HG03575 (cell line): Measurements from ENCODE around the gene SNAPIN.

Experiments
- ATAC-seq: cut with Tn5 transposase; IDR thresholded peaks from one replicate; pipeline ENCODE4 v1.9.1; 2021; ENCODE audit not compliant: unreplicated experiment, insufficient number of reproducible peaks, low FRiP score; ENCODE audit errors: extremely low read depth

Gene SNAPIN

DNA sequence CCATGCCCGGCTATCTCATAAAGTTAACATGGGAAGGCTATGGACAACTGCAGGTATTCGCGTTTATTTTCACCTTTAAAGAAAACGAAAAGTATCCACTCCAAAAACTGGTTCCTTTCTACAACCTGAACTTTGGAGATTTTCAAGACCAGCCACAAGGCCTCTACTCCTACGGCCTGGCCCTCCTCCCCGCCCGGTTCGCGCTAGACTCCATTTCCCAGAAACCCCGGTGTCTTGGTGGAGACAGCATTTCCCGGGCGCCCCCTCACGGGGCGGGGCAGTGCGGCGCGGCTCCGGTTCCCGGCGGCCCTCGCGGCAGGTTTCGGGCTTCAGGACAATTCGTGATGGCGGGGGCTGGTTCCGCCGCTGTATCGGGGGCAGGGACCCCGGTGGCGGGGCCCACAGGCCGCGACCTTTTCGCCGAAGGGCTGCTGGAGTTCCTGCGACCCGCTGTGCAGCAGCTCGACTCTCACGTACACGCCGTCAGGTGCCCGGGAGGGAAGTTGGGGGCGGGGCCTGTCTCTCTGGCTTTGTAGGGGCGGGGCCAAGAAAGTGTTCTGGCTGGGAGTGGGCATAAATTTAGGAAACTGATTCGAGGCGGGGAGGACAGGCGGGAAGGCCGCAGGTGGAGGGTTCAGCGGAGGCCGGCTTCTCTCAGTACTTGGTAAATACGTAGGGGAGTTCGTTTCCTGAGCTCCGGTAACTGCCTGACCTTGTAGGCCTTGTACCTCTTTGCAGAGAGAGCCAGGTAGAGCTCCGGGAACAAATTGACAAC lies at the start of gene SNAPIN:
Gene SNAPIN, plus strand, starts transcription at position 304 of the 775 bp plus-strand sequence. Its CDS starts 41 bp downstream, at position 345.
- ATAC-seq, result no peak

DNA sequence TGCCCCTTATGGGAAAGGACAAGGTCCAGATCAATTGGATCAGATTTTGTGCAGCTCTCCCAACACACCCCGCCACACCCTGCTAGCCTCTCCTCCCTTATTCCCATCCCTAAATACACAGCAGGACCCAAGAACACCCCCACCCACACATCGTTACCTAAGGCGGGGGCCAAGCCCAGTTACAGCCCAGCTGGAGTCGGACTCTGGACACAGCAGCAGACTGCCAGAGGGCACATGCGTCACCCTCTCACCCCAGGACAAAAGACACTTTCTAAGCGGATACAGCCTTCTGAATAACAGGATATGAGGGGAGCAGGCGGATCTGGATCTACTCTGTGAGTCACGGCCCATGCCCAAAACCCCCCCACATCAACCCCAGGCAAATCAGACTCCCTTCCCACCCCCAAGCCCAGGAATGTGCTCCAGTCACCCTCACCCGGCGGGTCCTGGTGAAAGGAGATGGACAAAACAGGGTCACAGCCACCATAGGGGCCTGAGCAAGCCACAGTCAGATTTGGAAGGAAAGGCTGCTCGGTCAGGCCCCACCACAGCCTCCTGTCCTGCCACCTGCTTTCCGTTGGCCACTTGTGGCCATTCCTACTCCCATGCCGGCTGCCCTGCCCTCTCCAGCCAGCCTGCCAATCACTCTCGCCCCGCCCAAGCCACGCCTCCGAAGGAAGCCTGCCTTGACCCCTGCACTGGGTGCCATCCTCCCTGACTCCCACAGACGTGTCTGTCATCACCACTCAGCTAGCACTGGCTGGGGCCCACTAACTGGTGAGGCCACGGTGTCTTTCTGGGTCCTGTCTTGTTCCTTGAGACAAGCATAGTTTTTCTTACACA lies 49.5 kb upstream of the SNAPIN start:
- no peak for ATAC-seq

DNA sequence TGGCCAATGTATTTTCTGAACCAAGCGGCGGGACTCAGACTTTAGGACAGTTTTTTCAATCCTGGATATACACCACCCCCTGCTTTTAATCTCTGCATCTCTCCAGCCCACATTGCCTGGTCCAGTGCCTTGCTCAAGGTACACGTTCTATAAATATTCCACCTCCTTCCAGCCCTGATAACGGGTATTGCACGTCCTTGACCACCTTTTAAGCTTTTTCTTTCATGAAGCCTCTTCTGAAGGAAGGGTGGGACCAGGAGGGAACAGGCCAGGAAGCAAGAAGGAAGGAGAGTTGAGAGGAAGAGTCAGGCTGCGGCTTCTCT lies 49.0 kb upstream of the SNAPIN start:
- no peak for ATAC-seq

GRCh38 chr1:153610334-153610733 lies 48.2 kb upstream of the SNAPIN start:
- no peak for ATAC-seq

DNA sequence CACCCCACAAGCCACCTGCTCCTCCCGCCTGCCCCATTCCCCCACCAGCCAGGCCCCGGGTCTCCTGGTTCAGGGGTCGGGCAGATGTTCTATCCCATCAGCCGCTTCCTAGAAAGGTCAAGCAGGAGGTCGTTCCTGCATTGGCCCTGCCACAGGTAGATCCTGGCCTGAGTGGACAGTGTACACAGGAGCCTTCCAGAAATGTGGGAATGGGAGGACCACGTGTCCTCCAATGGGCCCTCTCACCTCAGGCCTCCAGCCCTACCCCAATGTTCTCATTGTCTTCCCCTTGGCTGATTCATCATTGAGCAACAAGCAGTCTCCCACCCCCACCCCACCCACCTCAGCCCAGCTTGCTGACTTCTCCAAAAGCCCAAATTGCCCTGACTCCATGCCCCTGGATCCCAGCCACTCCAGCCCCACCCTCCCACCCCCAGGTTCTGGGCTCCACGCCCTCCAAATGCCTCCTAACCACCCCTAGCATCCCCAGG lies 47.6 kb upstream of the SNAPIN start:
- no peak for ATAC-seq

DNA sequence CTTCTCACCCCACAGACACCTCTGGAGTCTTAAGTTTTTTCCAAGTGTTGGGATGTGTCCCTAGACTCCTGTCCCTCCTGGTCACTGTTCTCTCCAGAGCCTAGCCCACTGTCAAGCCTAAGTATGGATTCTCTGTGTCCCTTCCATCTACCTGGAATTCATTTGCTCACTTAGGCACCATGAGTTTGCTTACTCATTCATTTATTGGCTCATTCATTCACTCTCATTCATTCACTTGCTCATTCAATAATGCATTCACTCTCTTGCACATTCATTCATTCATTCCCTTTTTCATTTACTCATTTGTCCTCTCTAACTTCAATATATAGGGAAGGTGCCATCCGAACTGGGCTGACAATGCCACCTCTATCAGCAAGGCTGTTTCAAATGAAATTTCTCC lies 47.1 kb upstream of the SNAPIN start:
- no peak for ATAC-seq

DNA sequence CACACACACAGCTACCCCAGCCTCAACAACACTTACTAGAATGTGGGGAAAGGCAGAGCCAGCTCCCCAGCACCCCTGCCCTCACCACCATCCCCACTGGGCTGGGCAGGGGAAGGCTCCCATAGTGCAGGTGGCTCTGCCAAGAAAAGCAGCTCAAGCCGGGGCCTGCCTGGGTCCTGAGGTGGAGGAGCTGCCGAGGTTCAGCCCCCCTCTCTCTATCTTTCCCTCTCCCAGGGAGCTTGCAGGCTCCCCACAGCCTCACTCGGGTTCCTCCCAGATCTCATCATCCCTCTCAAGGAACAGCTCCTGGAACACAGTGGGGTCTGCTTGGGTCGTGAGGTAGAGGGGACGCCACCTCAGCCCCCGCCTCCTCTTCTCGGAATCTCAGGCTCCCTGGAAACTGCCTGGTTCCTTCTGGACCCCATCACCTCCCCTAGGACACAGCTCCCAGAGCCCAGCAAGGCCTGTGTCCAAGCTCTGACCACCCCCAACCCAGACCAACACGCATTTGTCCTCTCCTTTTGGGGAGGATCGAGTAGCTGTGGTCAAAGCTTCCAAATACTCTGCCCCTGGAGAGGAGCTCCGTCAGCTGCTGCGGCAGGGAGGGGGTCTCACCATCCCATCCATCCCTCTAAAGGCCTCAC lies 46.3 kb upstream of the SNAPIN start:
- ATAC-seq, result no peak

DNA sequence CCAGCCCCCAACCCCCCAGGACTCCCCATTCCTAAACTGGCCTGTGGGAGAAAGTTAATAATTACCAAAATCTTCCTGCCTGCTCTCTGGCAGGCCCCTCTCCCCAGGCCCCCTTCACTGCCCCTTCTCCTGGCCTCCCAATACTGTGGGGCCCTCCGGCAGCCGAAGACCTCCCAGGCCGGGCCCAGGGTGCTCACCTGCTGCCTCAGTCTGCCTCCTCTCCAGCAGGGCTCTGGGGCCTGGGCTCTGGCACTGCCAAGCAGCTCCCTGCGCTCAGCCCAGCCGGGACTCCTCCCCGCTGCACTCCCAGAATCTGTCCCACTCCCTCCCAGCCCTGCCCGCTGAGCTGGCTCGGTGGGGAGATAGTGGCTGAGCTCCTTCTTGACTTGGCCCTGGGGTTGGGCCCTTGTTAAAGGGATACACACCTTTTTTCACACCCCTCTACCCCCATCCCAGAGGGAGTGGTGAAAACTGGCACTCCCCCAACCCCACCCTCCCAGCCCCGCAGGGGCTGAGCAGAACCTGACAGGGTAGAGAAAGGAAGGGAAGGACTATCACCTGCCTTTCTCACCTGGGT lies 45.7 kb upstream of the SNAPIN start, which contains the start of gene S100A16:
Gene S100A16, minus strand, starts transcription at position 383 of the 577 bp plus-strand sequence. CDS start 4,986 bp downstream, outside the sequence.
- ATAC-seq, result no peak

DNA sequence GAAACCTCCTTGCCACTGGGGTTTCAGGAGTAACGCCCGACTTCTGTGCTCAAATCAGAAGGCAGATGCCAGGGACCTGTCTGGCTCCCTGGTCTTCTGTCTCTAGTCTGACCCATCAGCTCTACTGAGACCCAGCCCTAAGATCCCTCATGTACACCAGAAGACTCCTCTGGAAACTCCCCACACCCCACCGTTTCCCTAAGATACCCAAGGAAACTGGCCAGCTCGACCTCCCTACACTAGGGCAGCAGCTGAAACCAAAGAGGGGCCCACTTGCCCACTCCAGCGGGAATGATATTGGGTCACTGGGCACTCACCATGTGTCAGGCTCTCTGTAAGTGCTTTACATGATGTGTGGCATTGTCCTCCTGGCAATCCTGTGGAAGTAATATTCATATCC lies 45.1 kb upstream of the SNAPIN start:
- ATAC-seq, result no peak

GRCh38 chr1:153614189-153614900 lies 44.2 kb upstream of the SNAPIN start:
- no peak for ATAC-seq

DNA sequence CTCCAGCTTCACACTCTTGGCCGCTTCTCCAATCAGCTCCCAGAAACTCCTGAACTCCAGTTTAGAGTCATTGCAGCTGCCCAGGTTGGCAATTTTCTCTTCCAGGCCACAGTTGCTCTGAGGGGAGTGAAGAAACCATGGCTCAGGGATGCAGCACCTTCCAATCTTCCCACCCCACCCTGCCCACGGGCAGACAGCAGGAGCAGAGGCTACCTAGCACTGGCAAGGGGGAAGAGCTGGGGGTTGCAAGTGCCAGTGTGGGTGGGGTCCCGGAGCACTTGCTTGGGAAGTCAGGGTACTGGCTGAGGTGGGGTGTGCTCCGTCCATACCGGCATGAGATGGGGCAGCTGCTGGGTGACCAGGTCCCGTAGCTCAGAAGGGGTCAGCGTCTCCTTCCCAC lies 43.6 kb upstream of the SNAPIN start:
- ATAC-seq, result no peak

DNA sequence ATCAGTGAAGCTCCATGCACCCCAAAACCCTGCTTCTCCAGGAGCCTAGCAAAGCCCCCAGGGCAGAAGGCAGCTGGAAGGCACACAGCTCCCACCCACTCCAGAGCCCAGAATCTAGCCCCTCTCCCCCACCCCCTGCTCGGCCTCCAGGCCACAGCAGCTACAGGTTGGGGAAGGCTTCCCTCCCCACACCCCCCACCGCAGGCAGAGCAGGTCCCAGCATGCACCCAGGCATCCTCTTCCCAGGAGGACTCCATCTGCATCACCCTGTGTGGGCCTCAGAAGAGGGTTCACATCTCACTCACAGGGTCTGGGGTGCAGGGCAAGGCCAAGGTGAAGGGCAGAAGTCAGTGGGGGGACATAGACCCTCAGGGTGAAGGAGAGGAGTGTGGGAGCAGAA lies 43.1 kb upstream of the SNAPIN start:
- no peak for ATAC-seq

DNA sequence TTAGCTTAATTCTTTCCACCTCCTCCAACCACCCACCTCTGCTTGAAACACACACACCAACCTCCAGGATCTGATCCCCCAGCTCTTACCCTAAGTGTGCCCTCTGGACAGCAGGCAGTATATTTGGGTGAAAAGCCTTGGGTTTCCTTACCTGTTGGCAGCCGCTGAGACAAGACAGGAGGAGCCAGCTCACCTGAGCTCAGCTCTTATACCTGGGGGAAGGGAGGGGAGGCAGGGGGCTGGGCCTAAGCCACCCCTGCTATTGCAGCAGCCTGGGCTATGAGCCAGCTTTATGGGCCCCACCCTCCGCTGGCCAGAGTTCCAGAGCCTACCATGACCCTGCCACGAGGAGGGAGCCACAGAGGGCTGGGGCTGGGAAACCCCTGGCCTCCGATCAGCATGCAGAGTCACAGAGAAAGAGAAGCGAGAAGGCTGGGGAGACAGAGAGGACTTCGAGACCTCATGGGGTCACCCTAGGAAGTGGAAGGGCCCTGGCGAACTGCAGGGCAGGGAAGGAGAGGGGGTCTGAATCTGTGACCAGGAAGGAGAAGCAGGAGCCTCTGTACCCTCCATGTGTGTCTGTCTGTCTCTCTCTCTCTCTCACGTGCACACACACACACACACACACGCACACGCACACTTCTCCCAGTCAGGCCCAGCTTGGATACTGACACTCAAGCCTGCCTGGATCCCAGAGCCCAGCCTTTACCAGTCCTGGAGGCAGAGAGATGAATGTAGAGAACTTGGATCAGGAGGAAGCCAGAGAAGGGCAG lies 42.2 kb upstream of the SNAPIN start, which contains the start of gene S100A14:
Gene S100A14, minus strand, starts transcription at position 182 of the 773 bp plus-strand sequence. CDS start 467 bp downstream, outside the sequence.
- ATAC-seq, result no peak

- ATAC-seq, result no peak
These were observed 41.6 kb upstream of the SNAPIN start for GRCh38 chr1:153616917-153617311.

DNA sequence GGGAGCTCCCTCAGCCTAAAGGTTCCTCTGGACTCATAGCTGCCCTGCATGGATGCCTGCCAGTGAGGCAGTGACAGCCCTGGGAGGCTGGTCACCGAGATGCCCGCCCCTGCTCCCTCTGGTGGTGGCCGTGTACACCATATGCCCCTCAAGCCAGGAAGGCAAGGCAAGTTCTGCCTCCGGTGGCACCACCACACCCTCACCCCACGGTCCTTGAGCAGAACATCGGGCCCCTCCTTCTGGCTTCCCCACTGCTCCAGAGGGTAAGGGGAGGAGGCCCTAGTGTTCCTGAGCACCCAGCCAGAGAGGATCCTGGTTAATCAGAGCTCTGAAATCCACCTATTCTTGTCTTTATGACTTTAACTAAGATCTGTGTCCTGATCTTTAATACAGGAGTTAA lies 40.8 kb upstream of the SNAPIN start:
- ATAC-seq, result no peak

DNA sequence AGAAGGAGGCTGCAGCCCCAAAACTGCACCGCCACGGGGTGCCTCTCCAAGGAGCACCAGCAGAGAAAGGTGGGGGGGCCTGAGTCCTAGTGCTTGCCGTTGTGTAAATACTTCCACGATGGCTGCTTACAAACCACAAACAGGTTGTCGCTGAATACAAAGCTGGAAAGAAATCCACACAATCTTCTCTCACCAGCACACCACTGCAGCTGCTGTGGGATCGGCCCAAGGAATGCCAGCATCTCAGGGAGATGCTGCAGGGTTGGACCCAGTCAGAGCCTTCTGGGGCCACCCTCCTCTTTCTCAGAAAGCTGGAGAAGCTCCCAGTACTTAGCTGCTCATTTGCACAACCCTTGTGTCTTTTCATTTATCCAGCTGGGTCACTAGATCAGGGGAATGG lies 39.3 kb upstream of the SNAPIN start:
- no peak for ATAC-seq

- ATAC-seq, result no peak
These were observed 35.4 kb upstream of the SNAPIN start for GRCh38 chr1:153623101-153623500.
